Thyroid gland (tissue), 4 donors: ENCODE results near the gene MIEF1.

Source experiments
- CTCF ChIP-seq, 6 experiments: fragments of 200-600 bp in 3 of 6; fragments of 450-650 bp in 3 of 6; sonication (generic) in 3 of 6; IDR thresholded peaks; one replicate each; pipeline ENCODE4 v1.5.1; 2016 to 2019; ENCODE audit warnings: antibody characterized with exemption in 6 of 6, mild to moderate bottlenecking in 2 of 6, inconsistent platforms in 1 of 6, moderate library complexity in 1 of 6
- POLR2A ChIP-seq, 2 donors: fragments of 450-650 bp; IDR thresholded peaks; one replicate each; pipeline ENCODE4 v1.6.1; 2017; ENCODE audit warnings: antibody characterized with exemption in 2 of 2, mild to moderate bottlenecking in 2 of 2, moderate library complexity in 1 of 2

DNA sequence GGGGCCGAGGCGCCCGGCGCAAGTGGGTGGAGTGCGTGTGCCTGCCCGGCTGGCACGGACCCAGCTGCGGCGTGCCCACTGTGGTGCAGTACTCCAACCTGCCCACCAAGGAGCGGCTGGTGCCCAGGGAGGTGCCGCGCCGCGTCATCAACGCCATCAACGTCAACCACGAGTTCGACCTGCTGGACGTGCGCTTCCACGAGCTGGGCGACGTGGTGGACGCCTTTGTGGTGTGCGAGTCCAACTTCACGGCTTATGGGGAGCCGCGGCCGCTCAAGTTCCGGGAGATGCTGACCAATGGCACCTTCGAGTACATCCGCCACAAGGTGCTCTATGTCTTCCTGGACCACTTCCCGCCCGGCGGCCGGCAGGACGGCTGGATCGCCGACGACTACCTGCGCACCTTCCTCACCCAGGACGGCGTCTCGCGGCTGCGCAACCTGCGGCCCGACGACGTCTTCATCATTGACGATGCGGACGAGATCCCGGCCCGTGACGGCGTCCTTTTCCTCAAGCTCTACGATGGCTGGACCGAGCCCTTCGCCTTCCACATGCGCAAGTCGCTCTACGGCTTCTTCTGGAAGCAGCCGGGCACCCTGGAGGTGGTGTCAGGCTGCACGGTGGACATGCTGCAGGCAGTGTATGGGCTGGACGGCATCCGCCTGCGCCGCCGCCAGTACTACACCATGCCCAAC lies 14.1 kb upstream of the MIEF1 start:
- TF ChIP-seq CTCF (IDR thresholded peaks at IDR 0.05) (no peak), POLR2A (IDR thresholded peaks at IDR 0.05) (no peak)
